Glomerular endothelial cell (primary cell): ENCODE results near the gene SLC10A6. TPM values are rescaled to one million over a fixed set of nuclear protein-coding genes. Genes with fewer than 3 reads are reported as not detected.
"Not testable (repeated sequence)": the region's sequence is repeated elsewhere in the genome, so short reads cannot be mapped to it uniquely, and the experiment has no call there.

ENCODE experiments used
- DNase-seq: peaks from one replicate; pipeline ENCODE4 v3.0.0-alpha.2; 2011; ENCODE audit warnings: low read depth, low spot score; ENCODE audit errors: extremely low read depth
- total RNA-seq: library from RNA; depleted of rRNA; stranded (reverse); fragments of >200 nt; gene quantifications from 2 replicates; pipeline ENCODE4 v1.2.3, GENCODE V29; 2015

The SLC10A6 gene
- not detected in 2 replicates for total RNA-seq

DNA sequence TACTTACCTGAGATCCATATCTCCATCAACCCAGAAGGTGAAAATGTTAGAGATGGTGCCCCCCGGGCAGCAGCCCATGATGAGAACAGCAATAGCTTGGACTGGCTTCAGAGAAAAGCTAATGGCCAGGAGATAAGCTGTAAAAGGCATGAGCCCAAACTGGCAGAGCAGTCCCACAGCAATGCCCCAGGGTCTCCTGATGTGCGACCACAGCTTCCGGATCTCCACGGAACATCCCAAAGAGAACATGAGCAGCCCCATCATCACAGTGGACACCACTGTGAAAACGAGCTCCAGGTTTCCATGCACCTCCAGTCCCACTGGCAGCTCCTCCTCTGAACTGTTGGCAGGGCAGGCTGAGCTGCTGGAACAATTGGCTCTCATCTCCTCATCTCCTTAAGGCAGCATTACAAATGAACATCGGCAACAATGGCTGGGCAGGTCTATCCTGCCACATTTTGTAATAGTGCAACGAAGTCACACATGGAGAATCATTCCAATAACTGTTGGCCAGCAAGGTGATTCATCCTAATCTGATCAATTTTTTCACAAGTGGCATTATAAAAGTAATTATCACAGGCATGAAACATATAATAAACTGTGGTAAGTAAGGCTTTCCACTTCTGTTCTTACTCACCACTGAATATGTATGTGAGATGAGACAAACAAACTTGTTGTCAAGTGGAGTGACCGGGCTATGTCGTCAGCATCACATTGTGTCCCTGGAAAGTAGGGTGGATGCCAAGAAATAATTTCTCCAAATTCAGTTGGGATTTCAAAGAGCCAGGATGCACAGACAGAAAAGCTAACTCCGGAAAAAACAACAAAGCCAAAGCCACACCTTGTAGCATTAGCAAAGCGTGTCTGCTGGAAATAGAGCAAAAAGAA lies at the start of gene SLC10A6:
SLC10A6 (minus strand) TSS at position 653 of the 888 bp plus-strand sequence; CDS start at position 384, 269 bp downstream.
- DNase-seq = no peak

DNA sequence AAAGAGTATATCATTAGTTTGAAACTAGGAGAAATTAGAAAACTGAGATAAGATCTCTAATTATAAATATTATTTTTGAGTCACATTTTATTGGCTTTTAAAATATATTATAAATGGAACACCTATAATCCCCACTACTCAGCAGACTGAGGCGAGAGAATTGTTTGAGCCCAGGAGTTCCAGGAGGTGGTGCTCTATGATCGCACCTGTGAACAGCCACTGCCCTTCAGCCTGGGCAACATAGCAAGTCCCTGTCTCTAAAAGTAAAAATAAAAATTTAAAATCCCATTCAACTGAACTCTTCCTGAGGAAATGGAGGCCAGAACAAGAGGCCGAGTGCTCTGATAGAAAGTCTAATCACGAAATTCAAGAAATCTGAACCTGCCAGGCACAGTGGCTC lies 49.4 kb upstream of the SLC10A6 start:
- DNase-seq = no peak

- DNase-seq = no peak
These were observed 47.4 kb upstream of the SLC10A6 start for GRCh38 chr4:86896596-86896995.

DNA sequence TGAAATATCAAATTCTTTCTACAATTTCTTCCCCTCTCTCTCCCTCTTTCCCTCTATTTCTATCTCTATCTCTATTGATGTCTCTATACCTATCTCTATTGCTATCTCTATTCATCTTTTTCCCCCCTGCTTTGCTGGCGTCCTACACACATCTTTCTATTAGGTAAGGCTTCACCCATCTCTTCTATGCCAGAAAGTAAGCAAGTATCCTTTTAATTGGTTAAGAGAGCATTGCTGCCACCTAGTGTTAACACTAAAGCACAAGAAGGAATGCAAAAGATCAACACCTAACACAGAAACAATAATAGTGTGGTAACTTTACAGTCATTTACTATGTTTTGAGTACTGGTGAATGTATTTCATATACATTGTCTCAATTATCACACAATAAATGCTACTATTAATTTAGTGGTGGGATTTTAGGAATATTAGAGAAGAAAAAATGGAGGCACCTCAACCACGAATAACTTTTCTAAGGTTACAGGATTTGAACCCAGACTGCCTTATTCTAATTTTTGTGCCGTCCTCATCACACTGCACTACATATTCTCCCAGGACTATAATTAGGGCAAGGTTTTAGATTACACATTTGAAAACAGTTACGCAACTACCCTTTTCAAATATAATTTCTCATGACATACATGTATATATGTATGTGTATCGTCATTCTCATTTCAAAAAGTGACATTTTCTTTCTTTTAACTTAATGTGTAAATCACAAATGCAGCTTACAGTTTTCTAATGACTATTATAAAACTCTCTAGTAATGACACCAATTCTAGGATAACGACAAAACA lies 46.7 kb upstream of the SLC10A6 start:
- no peak for DNase-seq

GRCh38 chr4:86894455-86894854 lies 45.3 kb upstream of the SLC10A6 start:
- DNase-seq = peak; percentile 64

- DNase-seq = no peak
These were observed 44.0 kb upstream of the SLC10A6 start for GRCh38 chr4:86893136-86893535.

DNA sequence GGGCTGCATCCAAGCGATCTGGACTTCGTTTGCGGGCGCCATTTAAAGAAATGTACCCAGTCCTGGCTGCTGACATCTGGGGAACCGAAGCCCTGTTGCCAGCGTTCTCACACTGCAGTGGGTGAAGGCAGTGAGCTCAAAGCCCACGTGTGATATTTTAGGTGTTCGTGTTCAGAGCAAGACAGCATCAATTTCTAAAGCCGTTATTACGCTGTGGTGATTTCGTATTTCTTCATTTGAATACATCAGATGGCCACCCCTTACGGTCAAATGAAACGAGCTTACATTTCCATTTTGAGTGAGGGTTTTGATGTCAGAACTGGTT lies 43.4 kb upstream of the SLC10A6 start:
- no peak for DNase-seq

- no peak for DNase-seq
These were observed 42.8 kb upstream of the SLC10A6 start, which contains the start of gene C4orf36 for GRCh38 chr4:86891762-86892635. Gene C4orf36 (minus strand): TSS chr4:86892422. CDS start chr4:86891520, 902 bp downstream.

DNA sequence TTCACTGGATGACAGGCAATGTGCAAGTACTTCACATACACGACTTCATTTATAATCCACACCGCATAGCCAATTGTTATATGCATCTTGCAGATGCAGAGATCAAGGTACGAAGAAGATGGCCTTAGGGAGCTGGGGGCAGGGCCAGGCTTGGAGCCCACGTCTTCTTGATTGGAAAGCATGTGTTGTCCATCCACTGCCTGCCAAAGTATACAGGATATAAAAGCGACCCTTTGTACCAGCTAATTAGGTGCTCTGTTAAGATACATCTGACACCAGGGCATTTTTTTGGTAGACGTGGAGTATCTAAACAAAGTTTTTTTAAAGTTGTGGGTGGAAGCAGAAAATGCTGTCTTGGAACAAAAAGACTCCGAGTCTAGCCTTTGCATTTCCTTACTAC lies 41.6 kb upstream of the SLC10A6 start:
- no peak for DNase-seq

GRCh38 chr4:86879641-86880040 lies 30.5 kb upstream of the SLC10A6 start:
- no peak for DNase-seq

DNA sequence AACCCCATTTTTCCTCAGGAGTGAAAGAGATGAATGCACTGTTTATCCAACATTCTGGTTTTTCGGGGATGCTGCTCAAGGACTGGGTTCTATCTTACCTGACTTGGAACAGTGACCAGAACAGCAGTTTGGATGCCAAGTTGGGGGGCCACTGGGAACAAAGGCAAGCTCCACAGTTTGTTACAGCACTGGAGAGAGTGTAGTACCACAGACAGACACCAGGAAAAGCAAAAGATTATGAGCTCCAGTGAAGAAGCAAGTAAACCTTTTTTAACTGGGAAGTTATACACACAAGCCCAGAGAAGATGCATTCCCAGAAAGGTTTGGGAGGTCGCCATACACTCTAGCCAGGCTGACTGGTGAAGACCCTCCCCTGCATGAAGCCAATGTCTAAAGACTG lies 29.5 kb upstream of the SLC10A6 start:
- no peak for DNase-seq

- DNase-seq = no peak
These were observed 27.9 kb upstream of the SLC10A6 start for GRCh38 chr4:86876894-86877685.

DNA sequence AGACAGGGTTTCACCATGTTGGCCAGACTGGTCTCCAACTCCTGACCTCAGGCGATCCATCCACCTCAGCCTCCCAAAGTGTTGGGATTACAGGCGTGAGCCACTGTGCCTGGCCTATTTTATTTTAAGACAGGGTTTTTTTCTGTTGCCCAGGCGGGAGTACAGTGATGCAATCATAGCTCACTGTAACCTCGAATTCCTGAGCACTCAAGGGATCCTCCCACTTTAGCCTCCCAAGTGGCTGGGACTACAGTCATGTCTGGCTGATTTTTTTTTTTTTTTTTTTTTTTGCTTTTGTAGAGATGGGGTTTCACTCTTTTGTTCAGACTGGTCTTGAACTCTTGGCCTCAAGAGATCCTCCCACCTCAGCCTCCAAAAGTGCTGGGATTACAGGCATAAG lies 26.3 kb upstream of the SLC10A6 start:
- DNase-seq = not testable (repeated sequence)

DNA sequence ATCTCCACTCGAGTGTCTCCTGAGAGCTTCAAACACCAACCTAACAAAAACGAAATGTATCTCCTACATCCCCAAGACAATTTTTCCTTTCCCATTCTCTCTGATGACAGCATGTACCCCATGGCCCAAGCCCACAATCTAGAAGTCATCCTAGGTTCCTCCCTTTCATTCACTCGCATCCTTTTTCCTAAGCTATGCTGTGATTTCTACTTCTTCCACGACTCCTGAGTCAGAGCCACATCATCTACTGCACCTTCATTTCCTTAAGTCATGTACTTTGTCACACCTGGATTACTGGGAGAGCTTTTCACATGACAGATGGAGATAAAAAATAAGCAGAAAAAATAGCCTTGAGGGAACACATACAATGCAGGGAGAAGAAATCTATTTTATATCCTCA lies 23.0 kb upstream of the SLC10A6 start:
- DNase-seq = no peak

- no peak for DNase-seq
These were observed 21.4 kb upstream of the SLC10A6 start for GRCh38 chr4:86870442-86871069.

GRCh38 chr4:86857341-86858052 lies 8.3 kb upstream of the SLC10A6 start:
- DNase-seq = no peak

DNA sequence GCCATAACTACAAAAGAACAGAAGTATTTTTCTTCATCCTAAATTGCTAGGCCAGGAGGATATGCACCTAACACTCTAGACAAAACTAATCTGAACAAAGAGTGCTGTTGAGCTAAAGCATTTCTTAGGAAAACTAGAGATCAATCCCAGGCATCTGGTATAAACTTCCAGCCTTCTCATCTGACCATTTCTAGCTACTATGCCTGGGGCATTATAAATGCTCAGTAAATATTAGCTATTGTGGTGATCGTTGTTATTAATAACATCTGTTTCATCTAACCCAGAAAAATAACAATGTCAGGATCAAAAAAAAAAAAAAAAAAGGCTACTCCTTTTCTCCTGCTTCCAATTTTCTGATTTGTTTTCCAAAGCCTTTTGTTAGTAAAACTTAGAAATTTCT lies 7.7 kb upstream of the SLC10A6 start:
- no peak for DNase-seq

- DNase-seq = no peak
These were observed 6.4 kb upstream of the SLC10A6 start for GRCh38 chr4:86855572-86855971.

GRCh38 chr4:86853209-86853608 lies 4.0 kb upstream of the SLC10A6 start:
- DNase-seq = no peak
